RWPE2 (cell line): Measurements from ENCODE around the gene PRR5L.

Experiments
- ATAC-seq: fragments of 200-7000 bp; cut with Tn5 transposase; 3 replicates; pipeline ENCODE4 v1.9.1; 2021; ENCODE audit warnings: low read depth
- DNase-seq: peaks from one replicate; pipeline ENCODE4 v3.0.0-alpha.2; 2020; ENCODE audit warnings: low spot score
- H3K27ac ChIP-seq: fragments of 450-650 bp; 2 replicates; pipeline ENCODE4 v1.5.1; 2017; ENCODE audit warnings: mild to moderate bottlenecking; ENCODE audit not compliant: poor library complexity, severe bottlenecking
- H3K27me3 ChIP-seq: fragments of 250-450 bp; sonication (Bioruptor Pico); 2 replicates; pipeline ENCODE4 v1.5.1; 2021; ENCODE audit warnings: mild to moderate bottlenecking, moderate library complexity; ENCODE audit not compliant: insufficient read depth, poor library complexity, severe bottlenecking
- H3K36me3 ChIP-seq: fragments of 250-450 bp; sonication (Bioruptor Pico); 2 replicates; pipeline ENCODE4 v1.5.1; 2020; ENCODE audit warnings: low read depth, mild to moderate bottlenecking, moderate library complexity
- H3K4me1 ChIP-seq: fragments of 250-450 bp; sonication (Bioruptor Pico); 2 replicates; pipeline ENCODE4 v1.5.1; 2021; ENCODE audit warnings: mild to moderate bottlenecking, moderate library complexity; ENCODE audit not compliant: insufficient read depth, poor library complexity, severe bottlenecking
- H3K4me3 ChIP-seq: fragments of 250-450 bp; sonication (Bioruptor Pico); 2 replicates; pipeline ENCODE4 v1.5.1; 2021; ENCODE audit warnings: mild to moderate bottlenecking, moderate library complexity; ENCODE audit not compliant: severe bottlenecking
- H3K9me3 ChIP-seq: fragments of 250-450 bp; sonication (Bioruptor Pico); 2 replicates; pipeline ENCODE4 v1.5.1; 2021; ENCODE audit warnings: mild to moderate bottlenecking, moderate library complexity; ENCODE audit not compliant: severe bottlenecking
- TF ChIP-seq, protein P1 (sequence below): fragments of 450-650 bp; IDR thresholded peaks from one replicate; pipeline ENCODE4 v1.5.1; 2017; ENCODE audit warnings: mild to moderate bottlenecking, moderate library complexity; ENCODE audit not compliant: poor library complexity, severe bottlenecking

The PRR5L gene

GRCh38 chr11:36278531-36279282, 17.4 kb upstream of the PRR5L start:
- TF ChIP-seq, protein P1, sequence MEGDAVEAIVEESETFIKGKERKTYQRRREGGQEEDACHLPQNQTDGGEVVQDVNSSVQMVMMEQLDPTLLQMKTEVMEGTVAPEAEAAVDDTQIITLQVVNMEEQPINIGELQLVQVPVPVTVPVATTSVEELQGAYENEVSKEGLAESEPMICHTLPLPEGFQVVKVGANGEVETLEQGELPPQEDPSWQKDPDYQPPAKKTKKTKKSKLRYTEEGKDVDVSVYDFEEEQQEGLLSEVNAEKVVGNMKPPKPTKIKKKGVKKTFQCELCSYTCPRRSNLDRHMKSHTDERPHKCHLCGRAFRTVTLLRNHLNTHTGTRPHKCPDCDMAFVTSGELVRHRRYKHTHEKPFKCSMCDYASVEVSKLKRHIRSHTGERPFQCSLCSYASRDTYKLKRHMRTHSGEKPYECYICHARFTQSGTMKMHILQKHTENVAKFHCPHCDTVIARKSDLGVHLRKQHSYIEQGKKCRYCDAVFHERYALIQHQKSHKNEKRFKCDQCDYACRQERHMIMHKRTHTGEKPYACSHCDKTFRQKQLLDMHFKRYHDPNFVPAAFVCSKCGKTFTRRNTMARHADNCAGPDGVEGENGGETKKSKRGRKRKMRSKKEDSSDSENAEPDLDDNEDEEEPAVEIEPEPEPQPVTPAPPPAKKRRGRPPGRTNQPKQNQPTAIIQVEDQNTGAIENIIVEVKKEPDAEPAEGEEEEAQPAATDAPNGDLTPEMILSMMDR: no peak
- peaks cover 13% of the 10 kb centered on the region for H3K4me1 ChIP-seq
- no peaks in the 10 kb centered on the region for H3K27me3 ChIP-seq
- no peaks in the 10 kb centered on the region; the same call in none of the 2 replicates for H3K36me3 ChIP-seq
- no peak overlapping the region for H3K4me3 ChIP-seq
- H3K9me3 ChIP-seq: no peaks in the 10 kb centered on the region
- ATAC-seq: no peak
- no peak overlapping the region for H3K27ac ChIP-seq
- no peak for DNase-seq

GRCh38 chr11:36280531-36280930, 15.6 kb upstream of the PRR5L start:
- Histone ChIP-seq H3K36me3 (no peaks in the 10 kb centered on the region; the same call in 1 of the 2 replicates), H3K27ac (peak overlapping the region; percentile 47), H3K4me3 (no peak overlapping the region), H3K9me3 (no peaks in the 10 kb centered on the region), H3K27me3 (no peaks in the 10 kb centered on the region), H3K4me1 (peaks cover 13% of the 10 kb centered on the region)
- no peak for DNase-seq
- TF ChIP-seq, protein P1: no peak
- ATAC-seq: peak; percentile 68

- TF ChIP-seq, protein P1: no peak
- H3K9me3 ChIP-seq: no peaks in the 10 kb centered on the region
These were observed 14.2 kb upstream of the PRR5L start for GRCh38 chr11:36281850-36282249.

DNA sequence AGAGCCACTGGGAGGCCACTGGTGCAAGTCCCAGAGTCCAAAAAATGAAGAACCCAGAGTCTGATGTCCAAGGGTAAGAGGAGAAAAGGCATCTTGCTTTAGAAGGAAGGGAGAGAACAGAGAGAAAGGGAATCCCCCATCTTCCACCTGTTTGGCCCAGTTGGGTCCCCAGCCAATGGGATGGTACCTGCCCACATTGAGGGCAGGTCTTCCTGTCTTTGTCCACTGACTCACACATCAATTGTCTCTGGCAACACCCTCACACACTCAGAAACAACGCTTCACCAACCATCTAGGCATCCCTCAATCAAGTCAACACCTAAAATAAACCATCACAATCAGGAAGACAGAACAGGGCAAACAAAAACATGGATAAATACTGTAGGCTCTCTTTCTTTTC, 13.2 kb upstream of the PRR5L start:
- no peaks in the 10 kb centered on the region for H3K9me3 ChIP-seq
- DNase-seq (no peak), ATAC-seq (no peak)
- H3K27me3 ChIP-seq: no peaks in the 10 kb centered on the region
- H3K4me3 ChIP-seq: no peak overlapping the region
- H3K36me3 ChIP-seq: no peaks in the 10 kb centered on the region; the same call in 1 of the 2 replicates
- TF ChIP-seq, protein P1: no peak
- peaks cover 13% of the 10 kb centered on the region for H3K4me1 ChIP-seq
- H3K27ac ChIP-seq: no peak overlapping the region

More at GRCh38 chr11:36281850-36282249, 14.2 kb upstream of the PRR5L start:
- ATAC-seq (no peak), DNase-seq (no peak)
- H3K4me3 ChIP-seq: no peak overlapping the region
- H3K4me1 ChIP-seq: peaks cover 13% of the 10 kb centered on the region
- no peak overlapping the region for H3K27ac ChIP-seq
- no peaks in the 10 kb centered on the region for H3K27me3 ChIP-seq
- no peaks in the 10 kb centered on the region; the same call in 1 of the 2 replicates for H3K36me3 ChIP-seq
